ENCODE data around the gene RAPGEFL1.

Gene RAPGEFL1

DNA sequence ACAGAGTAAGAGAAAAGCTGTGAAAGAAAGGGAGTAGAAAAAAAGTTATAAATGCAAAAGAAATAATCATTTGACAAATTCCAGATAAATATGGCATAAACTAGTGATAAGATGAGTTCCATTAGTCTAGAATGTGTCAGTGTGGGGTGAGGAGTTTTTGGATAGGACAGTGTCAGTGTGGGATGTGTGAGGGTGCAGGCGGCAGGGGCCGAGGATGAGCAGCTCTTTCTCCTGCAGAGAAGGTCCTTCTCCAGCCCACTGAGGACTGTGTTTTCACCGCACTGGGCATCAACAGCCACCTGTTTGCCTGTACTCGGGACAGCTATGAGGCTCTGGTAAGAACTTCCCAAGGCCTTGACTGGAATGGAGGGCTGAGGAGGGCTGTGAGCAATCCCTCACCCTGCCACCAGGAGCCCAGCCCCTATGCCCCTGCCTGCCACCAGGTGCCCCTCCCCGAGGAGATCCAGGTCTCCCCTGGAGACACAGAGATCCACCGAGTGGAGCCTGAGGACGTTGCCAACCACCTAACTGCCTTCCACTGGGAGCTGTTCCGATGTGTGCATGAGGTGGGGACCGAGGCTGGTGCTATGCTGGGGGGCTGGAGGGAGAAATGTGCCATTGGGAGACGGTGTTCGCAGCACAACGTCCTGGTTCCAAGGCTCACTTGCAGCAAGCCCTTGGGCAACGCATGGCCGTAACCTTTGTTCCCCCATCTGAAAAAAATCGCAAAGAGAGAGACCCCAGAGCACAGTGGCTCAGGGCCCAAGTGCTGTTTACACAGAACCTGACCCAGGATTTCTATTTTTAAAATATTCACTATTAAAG lies 13.1 kb downstream of the RAPGEFL1 start:
- no peak for DNase-seq
- no peaks in the 10 kb centered on the region for H3K27me3 ChIP-seq (ENCODE audit: insufficient read depth, low read length, poor library complexity)
- H3K27ac ChIP-seq (ENCODE audit: low read length) = no peak overlapping the region
- no peak overlapping the region for H3K4me2 ChIP-seq (ENCODE audit: insufficient read depth, low read length)
- H3K36me3 ChIP-seq (ENCODE audit: insufficient read depth, low read length) = no peaks in the 10 kb centered on the region
- H4K20me1 ChIP-seq (ENCODE audit: insufficient read depth, low read length) = no peaks in the 10 kb centered on the region
- 0 out of 3 replicates have a peak, but pooled peaks have one; percentile 37 for ATAC-seq (ENCODE audit: insufficient read depth, low read depth)
- no peak overlapping the region for H3K9ac ChIP-seq (ENCODE audit: low read depth, low read length)
- no peak overlapping the region for H2AFZ ChIP-seq (ENCODE audit: low read depth, low read length)
- H3K9me3 ChIP-seq (ENCODE audit: insufficient read depth, low read length, severe bottlenecking) = no peaks in the 10 kb centered on the region
- H3K4me1 ChIP-seq (ENCODE audit: insufficient read depth, low read length) = peaks cover 17% of the 10 kb centered on the region
- peak; percentile 21 for TF ChIP-seq CTCF (IDR thresholded peaks at IDR 0.05; ENCODE audit: borderline replicate concordance, extremely low read depth, low read length, poor library complexity, severe bottlenecking)
- TF ChIP-seq EZH2 (IDR thresholded peaks at IDR 0.05; ENCODE audit: borderline replicate concordance, low read depth, low read length, severe bottlenecking) = no peak
- no peaks in the 10 kb centered on the region for H3K79me2 ChIP-seq (ENCODE audit: insufficient read depth, low read length)
- no peak overlapping the region for H3K4me3 ChIP-seq (ENCODE audit: low read depth in 1 of 2, low read length in 2 of 2)

DNA sequence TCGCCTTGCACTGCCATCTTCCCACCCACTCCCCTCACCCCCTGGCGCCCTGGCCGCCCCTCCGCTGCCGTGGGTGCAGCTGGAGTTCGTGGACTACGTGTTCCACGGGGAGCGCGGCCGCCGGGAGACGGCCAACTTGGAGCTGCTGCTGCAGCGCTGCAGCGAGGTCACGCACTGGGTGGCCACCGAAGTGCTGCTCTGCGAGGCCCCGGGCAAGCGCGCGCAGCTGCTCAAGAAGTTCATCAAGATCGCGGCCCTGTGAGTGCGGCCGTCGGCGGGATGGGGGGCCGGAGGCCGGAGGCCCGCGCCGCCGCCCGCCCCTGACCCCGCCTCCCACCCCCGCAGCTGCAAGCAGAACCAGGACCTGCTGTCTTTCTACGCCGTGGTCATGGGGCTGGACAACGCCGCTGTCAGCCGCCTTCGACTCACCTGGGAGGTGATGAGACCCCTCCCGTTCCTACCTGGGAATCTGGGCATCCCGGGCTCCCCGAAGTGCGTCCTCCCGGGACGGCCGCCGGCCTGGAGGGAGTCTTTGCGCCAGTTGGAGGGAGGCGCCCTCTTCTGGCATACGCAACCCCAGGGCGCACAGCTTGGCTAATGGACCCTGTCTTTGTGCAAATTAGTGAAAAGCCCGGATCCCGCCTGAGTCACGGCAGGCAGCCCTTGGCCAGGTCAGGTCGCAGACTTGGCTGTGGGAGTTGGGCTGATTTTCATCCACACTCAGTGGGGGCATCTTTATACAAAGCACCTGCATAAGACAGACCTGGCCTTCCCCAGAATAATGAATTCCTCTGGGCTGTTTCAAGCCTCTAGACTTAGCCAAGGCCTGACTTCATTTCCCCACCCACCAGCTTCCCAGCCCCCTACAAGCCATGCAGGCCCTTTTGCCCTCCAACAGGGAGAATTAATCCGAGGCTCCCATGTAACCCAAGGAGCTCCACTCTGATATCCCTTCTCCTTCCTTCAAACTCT lies 14.3 kb downstream of the RAPGEFL1 start:
- no peaks in the 10 kb centered on the region for H3K27me3 ChIP-seq (ENCODE audit: insufficient read depth, low read length, poor library complexity)
- H2AFZ ChIP-seq (ENCODE audit: low read depth, low read length) = no peak overlapping the region
- H3K9me3 ChIP-seq (ENCODE audit: insufficient read depth, low read length, severe bottlenecking) = no peaks in the 10 kb centered on the region
- no peak overlapping the region for H3K4me2 ChIP-seq (ENCODE audit: insufficient read depth, low read length)
- H3K9ac ChIP-seq (ENCODE audit: low read depth, low read length) = no peak overlapping the region
- no peak for ATAC-seq (ENCODE audit: insufficient read depth, low read depth)
- H3K4me3 ChIP-seq (ENCODE audit: low read depth in 1 of 2, low read length in 2 of 2) = no peak overlapping the region
- H3K79me2 ChIP-seq (ENCODE audit: insufficient read depth, low read length) = no peaks in the 10 kb centered on the region
- TF ChIP-seq EZH2 (IDR thresholded peaks at IDR 0.05; ENCODE audit: borderline replicate concordance, low read depth, low read length, severe bottlenecking) (no peak), CTCF (IDR thresholded peaks at IDR 0.05; ENCODE audit: borderline replicate concordance, extremely low read depth, low read length, poor library complexity, severe bottlenecking) (peak; percentile 18)
- no peak overlapping the region for H3K27ac ChIP-seq (ENCODE audit: low read length)
- no peak for DNase-seq
- H3K36me3 ChIP-seq (ENCODE audit: insufficient read depth, low read length) = no peaks in the 10 kb centered on the region
- H3K4me1 ChIP-seq (ENCODE audit: insufficient read depth, low read length) = peaks cover 17% of the 10 kb centered on the region
- H4K20me1 ChIP-seq (ENCODE audit: insufficient read depth, low read length) = no peaks in the 10 kb centered on the region

DNA sequence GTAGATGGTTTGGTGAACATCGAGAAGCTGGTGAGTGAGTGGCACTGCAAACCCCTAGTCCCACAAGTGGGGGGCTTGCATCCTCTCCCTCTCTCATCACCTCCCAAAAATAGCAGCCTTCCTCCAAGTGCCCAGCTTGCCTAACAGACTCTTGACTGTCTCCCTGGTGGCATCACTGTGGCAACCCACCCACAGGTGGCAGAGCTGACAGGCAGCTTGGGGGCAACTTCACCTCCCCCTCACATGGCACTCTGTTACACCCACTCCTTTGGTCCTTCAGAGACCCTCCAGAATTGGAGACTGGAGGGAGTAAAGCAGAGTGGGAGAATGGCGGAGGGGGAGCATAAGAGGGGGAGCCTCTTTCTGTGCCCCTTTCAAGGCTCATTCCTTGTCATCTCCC lies 15.7 kb downstream of the RAPGEFL1 start:
- H3K79me2 ChIP-seq (ENCODE audit: insufficient read depth, low read length) = no peaks in the 10 kb centered on the region
- no peaks in the 10 kb centered on the region for H3K27me3 ChIP-seq (ENCODE audit: insufficient read depth, low read length, poor library complexity)
- H3K4me3 ChIP-seq (ENCODE audit: low read depth in 1 of 2, low read length in 2 of 2) = no peak overlapping the region
- no peak overlapping the region; the same call in 1 of the 2 replicates for H3K27ac ChIP-seq (ENCODE audit: low read length)
- TF ChIP-seq EZH2 (IDR thresholded peaks at IDR 0.05; ENCODE audit: borderline replicate concordance, low read depth, low read length, severe bottlenecking) (no peak), CTCF (IDR thresholded peaks at IDR 0.05; ENCODE audit: borderline replicate concordance, extremely low read depth, low read length, poor library complexity, severe bottlenecking) (no peak)
- no peak overlapping the region for H2AFZ ChIP-seq (ENCODE audit: low read depth, low read length)
- no peak overlapping the region for H3K9ac ChIP-seq (ENCODE audit: low read depth, low read length)
- DNase-seq (no peak), ATAC-seq (ENCODE audit: insufficient read depth, low read depth) (no peak)
- no peak overlapping the region for H3K4me2 ChIP-seq (ENCODE audit: insufficient read depth, low read length)
- no peaks in the 10 kb centered on the region for H3K36me3 ChIP-seq (ENCODE audit: insufficient read depth, low read length)
- no peaks in the 10 kb centered on the region for H4K20me1 ChIP-seq (ENCODE audit: insufficient read depth, low read length)
- H3K4me1 ChIP-seq (ENCODE audit: insufficient read depth, low read length) = peaks cover 17% of the 10 kb centered on the region
- no peaks in the 10 kb centered on the region for H3K9me3 ChIP-seq (ENCODE audit: insufficient read depth, low read length, severe bottlenecking)

All from DND-41 (cell line).